Gastrocnemius medialis (tissue), 4 donors: ENCODE measurements around the gene ANKS1B. TPM values are rescaled to one million over a fixed set of nuclear protein-coding genes. Genes with fewer than 3 reads are reported as not detected.

Source experiments
- ATAC-seq, 2 donors: fragments of 150-250 bp; one replicate each; pipeline ENCODE4 v1.9.1; 2016
- DNase-seq, 2 donors: peaks; one replicate each; pipeline ENCODE4 v3.0.0-alpha.2; 2019
- H3K27ac ChIP-seq, 4 donors: fragments of 200-600 bp; sonication (generic); 1 replicate in 1 of 4; 2 replicates in 3 of 4; pipeline ENCODE4 v1.5.1; 2016 to 2018; ENCODE audit warnings: mild to moderate bottlenecking in 2 of 4, moderate library complexity in 1 of 4
- H3K27me3 ChIP-seq, 3 donors: fragments of 200-600 bp; sonication (generic) in 2 of 3; 1 replicate in 1 of 3; 2 replicates in 2 of 3; pipeline versions ENCODE4 v1.5.1 to v1.6.0; 2016 to 2019; ENCODE audit warnings: mild to moderate bottlenecking in 1 of 3, moderate library complexity in 1 of 3
- H3K36me3 ChIP-seq, 2 donors: fragments of 200-600 bp; sonication (generic) in 1 of 2; one replicate each; pipeline ENCODE4 v1.5.1; 2017 to 2018
- H3K4me1 ChIP-seq, 2 donors: fragments of 200-600 bp; sonication (generic) in 1 of 2; one replicate each; pipeline ENCODE4 v1.5.1; 2016 to 2017; ENCODE audit warnings: mild to moderate bottlenecking in 2 of 2
- H3K4me3 ChIP-seq, 4 donors: fragments of 200-600 bp; sonication (generic) in 3 of 4; 1 replicate in 1 of 4; 2 replicates in 3 of 4; pipeline ENCODE4 v1.5.1; 2016 to 2019; ENCODE audit warnings: mild to moderate bottlenecking in 2 of 4
- H3K9me3 ChIP-seq, 3 donors: fragments of 200-600 bp; sonication (generic) in 2 of 3; 1 replicate in 1 of 3; 2 replicates in 2 of 3; pipeline ENCODE4 v1.5.1; 2016 to 2019
- POLR2A ChIP-seq, 2 donors: fragments of 450-650 bp; IDR thresholded peaks; one replicate each; pipeline ENCODE4 v1.6.1; 2017; ENCODE audit warnings: antibody characterized with exemption in 2 of 2, mild to moderate bottlenecking in 2 of 2, moderate library complexity in 2 of 2
- in situ Hi-C, 4 donors: fragments of 200-750 bp; cut with MboI; loops; one replicate each; pipeline versions ENCODE4 v1.15.0 to v1.8.0; 2017; ENCODE audit warnings: low sequenced_read_pairs in 4 of 4
- intact Hi-C: fragments of 100-400 bp; cut with DNase I; formaldehyde crosslinking; loops from one replicate; pipeline ENCODE4 v1.15.1; 2023; ENCODE audit warnings: low total_unique reads
- total RNA-seq, 4 donors: library from RNA; depleted of rRNA; stranded (reverse); fragments of >200 nt; gene quantifications; one replicate each; pipeline versions ENCODE4 v1.1.0 to v1.2.3, GENCODE V29; 2016
- TF ChIP-seq, protein P1 (sequence below), 5 experiments: fragments of 450-650 bp in 3 of 5; fragments of 200-600 bp in 2 of 5; sonication (generic) in 2 of 5; IDR thresholded peaks in 4 of 5; conservative IDR thresholded peaks in 1 of 5; 1 replicate in 4 of 5; 2 replicates in 1 of 5; pipeline ENCODE4 v1.5.1; 2016 to 2019; ENCODE audit warnings: antibody characterized with exemption in 5 of 5, mild to moderate bottlenecking in 3 of 5, moderate library complexity in 3 of 5

Gene ANKS1B
- total RNA-seq, 4 donors from 2014 or later = 3.9 to 14.5 (median 5.7) TPM

DNA sequence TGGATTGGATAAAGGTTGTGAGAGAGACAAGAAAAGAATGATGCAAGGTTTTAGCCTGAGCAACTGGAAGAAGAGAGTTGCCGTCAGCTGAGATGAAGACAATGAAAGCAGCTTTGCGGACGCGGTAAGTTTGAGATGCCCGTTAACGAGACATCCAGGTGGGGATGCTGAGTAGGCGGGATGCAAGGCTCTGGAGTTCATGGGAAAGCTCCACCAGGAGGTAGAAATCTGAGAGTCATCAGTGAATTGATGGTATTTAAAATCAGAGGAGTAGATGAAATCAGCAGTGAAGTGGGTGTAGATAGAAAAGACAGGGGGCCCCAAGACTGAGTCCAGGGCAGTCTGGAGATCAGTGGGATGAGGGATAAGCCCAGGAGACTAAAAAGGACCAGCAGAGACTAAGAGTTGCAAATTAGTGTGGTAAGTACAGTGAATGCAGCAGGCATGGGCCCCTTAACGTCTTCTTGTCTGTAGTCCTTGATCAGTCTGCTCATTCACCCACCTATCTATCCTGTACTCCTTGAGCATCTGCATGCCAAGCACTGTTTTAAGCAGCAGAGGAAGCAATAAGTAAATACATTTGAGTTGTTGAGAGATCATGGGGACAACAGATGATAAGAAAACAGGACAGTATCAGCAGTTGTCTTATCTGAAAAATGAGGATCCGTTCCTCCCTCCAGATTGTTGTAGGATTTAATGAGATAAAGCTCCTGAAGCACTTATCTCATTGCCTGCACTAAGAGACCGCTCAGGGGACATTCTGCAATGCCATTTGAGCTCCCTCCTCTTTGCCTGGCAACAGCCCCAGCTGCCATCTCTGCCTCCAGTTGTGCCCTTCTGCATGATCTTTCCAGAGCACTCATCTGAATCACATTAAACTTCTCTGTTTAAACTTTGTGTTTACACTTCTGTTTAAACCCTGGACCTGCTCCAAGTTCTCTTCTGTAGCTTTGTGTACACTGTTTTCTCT, 1248.1 kb downstream of the ANKS1B start:
- no peaks in the 10 kb centered on the region for H3K4me1 ChIP-seq

GRCh38 chr12:98735821-98736220, 1248.9 kb downstream of the ANKS1B start:
- no peak overlapping the region for H3K4me3 ChIP-seq
- no peak overlapping the region for H3K27ac ChIP-seq
- ATAC-seq (no peak), DNase-seq (no peak)
- H3K36me3 ChIP-seq = peaks cover 0 to 14% of the 10 kb centered on the region in 2 donors
- in situ Hi-C loops (loop anchor here in 1 of 4 donors (25.0 kb wide), 2 partner anchors 101 to 251 kb away; no protein-coding TSS in a partner anchor), intact Hi-C loops (no loop called here)
- no peaks in the 10 kb centered on the region for H3K4me1 ChIP-seq
- TF ChIP-seq POLR2A (IDR thresholded peaks at IDR 0.05) = no peak
- TF ChIP-seq, protein P1, sequence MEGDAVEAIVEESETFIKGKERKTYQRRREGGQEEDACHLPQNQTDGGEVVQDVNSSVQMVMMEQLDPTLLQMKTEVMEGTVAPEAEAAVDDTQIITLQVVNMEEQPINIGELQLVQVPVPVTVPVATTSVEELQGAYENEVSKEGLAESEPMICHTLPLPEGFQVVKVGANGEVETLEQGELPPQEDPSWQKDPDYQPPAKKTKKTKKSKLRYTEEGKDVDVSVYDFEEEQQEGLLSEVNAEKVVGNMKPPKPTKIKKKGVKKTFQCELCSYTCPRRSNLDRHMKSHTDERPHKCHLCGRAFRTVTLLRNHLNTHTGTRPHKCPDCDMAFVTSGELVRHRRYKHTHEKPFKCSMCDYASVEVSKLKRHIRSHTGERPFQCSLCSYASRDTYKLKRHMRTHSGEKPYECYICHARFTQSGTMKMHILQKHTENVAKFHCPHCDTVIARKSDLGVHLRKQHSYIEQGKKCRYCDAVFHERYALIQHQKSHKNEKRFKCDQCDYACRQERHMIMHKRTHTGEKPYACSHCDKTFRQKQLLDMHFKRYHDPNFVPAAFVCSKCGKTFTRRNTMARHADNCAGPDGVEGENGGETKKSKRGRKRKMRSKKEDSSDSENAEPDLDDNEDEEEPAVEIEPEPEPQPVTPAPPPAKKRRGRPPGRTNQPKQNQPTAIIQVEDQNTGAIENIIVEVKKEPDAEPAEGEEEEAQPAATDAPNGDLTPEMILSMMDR (IDR thresholded peaks at IDR 0.05 in 4 of 5, conservative IDR thresholded peaks at IDR 0.05 in 1 of 5) = no peak
- H3K27me3 ChIP-seq = no peaks in the 10 kb centered on the region
- H3K9me3 ChIP-seq = no peaks in the 10 kb centered on the region

More for the DNA sequence above, 1248.1 kb downstream of the ANKS1B start:
- H3K4me3 ChIP-seq = no peak overlapping the region
- no peaks in the 10 kb centered on the region for H3K27me3 ChIP-seq
- no peaks in the 10 kb centered on the region for H3K9me3 ChIP-seq
- peaks cover 0 to 8% of the 10 kb centered on the region in 2 donors for H3K36me3 ChIP-seq
- no peak for DNase-seq
- intact Hi-C loops = no loop called here
- TF ChIP-seq POLR2A (IDR thresholded peaks at IDR 0.05) = no peak
- TF ChIP-seq, protein P1 (IDR thresholded peaks at IDR 0.05 in 4 of 5, conservative IDR thresholded peaks at IDR 0.05 in 1 of 5) = no peak
- no peak for ATAC-seq
- in situ Hi-C loops = loop anchor here in 1 of 4 donors (25.0 kb wide), 2 partner anchors 101 to 251 kb away; no protein-coding TSS in a partner anchor
- H3K27ac ChIP-seq = no peak overlapping the region

DNA sequence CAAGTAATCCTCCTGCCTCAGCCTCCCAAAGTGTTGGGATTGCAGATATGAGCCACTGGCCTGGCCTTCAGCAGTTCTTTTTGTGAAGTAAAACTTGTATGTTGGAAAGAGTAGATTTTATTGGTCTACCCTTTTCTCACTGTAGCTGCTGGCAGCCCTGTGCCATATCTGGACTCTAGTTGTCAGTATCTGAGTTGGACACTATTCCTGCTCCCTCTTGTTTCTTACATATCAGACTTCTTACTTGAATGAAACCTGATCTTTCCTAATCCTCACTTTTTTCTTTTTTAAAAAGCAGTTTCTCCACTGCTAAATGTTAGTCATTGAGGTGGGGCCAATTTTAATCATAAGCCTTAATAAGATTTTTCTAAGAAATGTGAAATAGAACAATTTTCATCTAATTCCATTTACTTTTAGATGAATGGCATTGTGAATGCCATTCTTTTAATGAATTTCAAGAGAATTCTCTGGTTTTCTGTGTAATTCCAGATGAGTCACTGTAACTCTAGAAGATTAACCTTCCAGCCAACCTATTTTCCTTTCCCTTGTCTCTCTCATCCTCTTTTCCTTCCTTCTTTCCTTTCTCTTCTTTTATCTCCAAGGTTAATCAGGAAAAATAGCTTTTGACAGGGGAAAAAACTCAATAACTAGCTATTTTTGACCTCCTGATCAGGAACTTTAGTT, 1250.9 kb downstream of the ANKS1B start:
- H3K4me3 ChIP-seq = no peak overlapping the region
- H3K27ac ChIP-seq = no peak overlapping the region
- intact Hi-C loops = no loop called here
- TF ChIP-seq, protein P1 (IDR thresholded peaks at IDR 0.05 in 4 of 5, conservative IDR thresholded peaks at IDR 0.05 in 1 of 5) = no peak
- no peak for TF ChIP-seq POLR2A (IDR thresholded peaks at IDR 0.05)
- in situ Hi-C loops = loop anchor here in 1 of 4 donors (25.0 kb wide), 2 partner anchors 103 to 253 kb away; no protein-coding TSS in a partner anchor
- ATAC-seq = no peak
- H3K4me1 ChIP-seq = no peaks in the 10 kb centered on the region
- H3K9me3 ChIP-seq = no peaks in the 10 kb centered on the region
- peaks cover 0 to 21% of the 10 kb centered on the region in 2 donors for H3K36me3 ChIP-seq
- no peak for DNase-seq
- no peaks in the 10 kb centered on the region for H3K27me3 ChIP-seq

DNA sequence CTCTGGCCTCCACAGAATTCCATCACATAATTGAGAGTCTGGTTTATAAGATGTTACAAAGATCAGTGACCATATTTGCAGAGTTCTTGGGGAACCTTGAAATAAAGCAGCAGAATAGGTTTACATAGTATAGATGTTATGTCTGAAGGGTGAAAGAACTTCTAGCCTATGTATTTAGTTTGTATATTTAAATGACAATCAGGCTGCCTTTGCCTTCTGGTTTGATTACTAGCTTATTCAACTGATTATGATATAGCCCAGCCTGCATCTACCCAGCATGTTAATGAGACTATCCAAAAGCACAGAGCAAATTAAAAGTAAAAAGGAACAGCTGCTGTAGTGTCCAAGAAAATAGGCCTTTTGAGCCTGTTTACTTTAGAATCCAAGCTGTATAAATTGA, 1254.3 kb downstream of the ANKS1B start:
- no peak overlapping the region for H3K27ac ChIP-seq
- in situ Hi-C loops = loop anchor here in 1 of 4 donors (25.0 kb wide), 2 partner anchors 107 to 257 kb away; no protein-coding TSS in a partner anchor
- no peaks in the 10 kb centered on the region for H3K27me3 ChIP-seq
- TF ChIP-seq, protein P1 (IDR thresholded peaks at IDR 0.05 in 4 of 5, conservative IDR thresholded peaks at IDR 0.05 in 1 of 5) = no peak
- TF ChIP-seq POLR2A (IDR thresholded peaks at IDR 0.05) = no peak
- no peak overlapping the region for H3K4me3 ChIP-seq
- ATAC-seq (no peak), DNase-seq (no peak)
- no peaks in the 10 kb centered on the region for H3K4me1 ChIP-seq
- intact Hi-C loops = no loop called here
- no peaks in the 10 kb centered on the region for H3K9me3 ChIP-seq
- H3K36me3 ChIP-seq = peaks cover 0 to 53% of the 10 kb centered on the region in 2 donors
